Measurements from ENCODE around the gene GHRHR. TPM values are rescaled to one million over a fixed set of nuclear protein-coding genes. Genes with fewer than 3 reads are reported as not detected.

The GHRHR gene
- total and polyA plus RNA-seq, 2 of the 4 experiments (the other 2 are of a cell fraction): not detected

GRCh38 chr7:31006857-31007256 is 43.1 kb downstream of the GHRHR start:
- in situ Hi-C loops (cut with MboI; ENCODE audit: low sequenced_read_pairs): no loop called here
- Histone ChIP-seq H3K27me3 (ENCODE audit: control insufficient read depth, insufficient read depth, low read length) (peaks cover 19% of the 10 kb centered on the region), H2AFZ (replicated peaks; ENCODE audit: low read length, poor library complexity) (no peak overlapping the region), H3K56ac (ENCODE audit: extremely low read depth, insufficient read depth, low read length) (no peak overlapping the region), H2BK15ac (ENCODE audit: low read depth, low read length) (no peak overlapping the region), H3K4ac (ENCODE audit: low read depth, low read length) (no peak overlapping the region), H3K79me1 (ENCODE audit: low read depth in 1 of 2, low read length in 2 of 2) (no peaks in the 10 kb centered on the region), H4K91ac (ENCODE audit: insufficient read depth, low read depth, low read length) (no peak overlapping the region), H3K9me1 (ENCODE audit: insufficient read depth, low read length) (no peaks in the 10 kb centered on the region), H3K14ac (replicated peaks; ENCODE audit: low read depth, low read length) (no peak overlapping the region), H3K4me1 (ENCODE audit: control insufficient read depth, insufficient read depth, low read length) (no peaks in the 10 kb centered on the region), H2BK20ac (ENCODE audit: low read depth, low read length) (no peak overlapping the region), H2AK9ac (replicated peaks; ENCODE audit: low read depth, low read length, poor library complexity) (no peak overlapping the region), H3K23ac (ENCODE audit: low read depth, low read length) (no peak overlapping the region), H3K9me3 (ENCODE audit: control insufficient read depth, insufficient read depth, low read length) (no peaks in the 10 kb centered on the region), H3K36me3 (ENCODE audit: control insufficient read depth, insufficient read depth, low read length) (no peaks in the 10 kb centered on the region), H2BK5ac (ENCODE audit: low read depth, low read length, poor library complexity, severe bottlenecking) (no peak overlapping the region), H3K4me3 (ENCODE audit: insufficient read depth, low read depth, low read length) (no peak overlapping the region), H4K20me1 (ENCODE audit: insufficient read depth, low read length) (no peaks in the 10 kb centered on the region), H4K8ac (ENCODE audit: low read depth in 2 of 2, low read length in 2 of 2) (no peak overlapping the region), H2AK5ac (ENCODE audit: low read depth, low read length) (no peak overlapping the region), H3K4me2 (ENCODE audit: low read depth, low read length) (no peak overlapping the region), H2BK120ac (ENCODE audit: low read depth, low read length) (no peak overlapping the region), H4K5ac (ENCODE audit: low read depth, low read length) (no peak overlapping the region), H3K18ac (ENCODE audit: low read depth, low read length) (no peak overlapping the region), H3K27ac (ENCODE audit: insufficient read depth, low read length) (no peak overlapping the region), H3K9ac (ENCODE audit: low read depth, low read length) (no peak overlapping the region)
- ChIA-PET POLR2A (ENCODE audit: unreplicated experiment) (no interaction called here), CTCF (no interaction called here)
- no peak for ATAC-seq (ENCODE audit: low read depth)
- no TSS peak for BruUV-seq (replicated peaks)
- intact Hi-C loops (cut with micrococcal nuclease): no loop called here
- DNase-seq: no peak
- no CpG with 5 or more reads among the region's 6 CpGs for WGBS, 2 experiments (ENCODE audit: extremely low coverage in 2 of 2, insufficient read length in 1 of 2)
- dilution Hi-C loops (cut with HindIII; ENCODE audit: low sequenced_read_pairs, unreplicated experiment): no loop called here
- TF ChIP-seq MAFK (IDR thresholded peaks at IDR 0.05; ENCODE audit: low read depth, low read length) (no peak), BHLHE40 (IDR thresholded peaks at IDR 0.05; ENCODE audit: low read depth, low read length) (no peak), CHD1 (IDR thresholded peaks at IDR 0.05; ENCODE audit: low read depth, low read length) (no peak), RAD21 (IDR thresholded peaks at IDR 0.05; ENCODE audit: low read length) (no peak), USF2 (IDR thresholded peaks at IDR 0.05; ENCODE audit: low read depth, low read length) (no peak), FOS (IDR thresholded peaks at IDR 0.05; ENCODE audit: low read depth, low read length) (no peak), MAZ (IDR thresholded peaks at IDR 0.05; ENCODE audit: borderline replicate concordance, low read depth, low read length) (no peak), NFE2L2 (IDR thresholded peaks at IDR 0.05; ENCODE audit: low read depth, low read length) (no peak), POLR2A (IDR thresholded peaks at IDR 0.05; ENCODE audit: low read depth, low read length) (no peak)
- TF ChIP-seq, protein P1, sequence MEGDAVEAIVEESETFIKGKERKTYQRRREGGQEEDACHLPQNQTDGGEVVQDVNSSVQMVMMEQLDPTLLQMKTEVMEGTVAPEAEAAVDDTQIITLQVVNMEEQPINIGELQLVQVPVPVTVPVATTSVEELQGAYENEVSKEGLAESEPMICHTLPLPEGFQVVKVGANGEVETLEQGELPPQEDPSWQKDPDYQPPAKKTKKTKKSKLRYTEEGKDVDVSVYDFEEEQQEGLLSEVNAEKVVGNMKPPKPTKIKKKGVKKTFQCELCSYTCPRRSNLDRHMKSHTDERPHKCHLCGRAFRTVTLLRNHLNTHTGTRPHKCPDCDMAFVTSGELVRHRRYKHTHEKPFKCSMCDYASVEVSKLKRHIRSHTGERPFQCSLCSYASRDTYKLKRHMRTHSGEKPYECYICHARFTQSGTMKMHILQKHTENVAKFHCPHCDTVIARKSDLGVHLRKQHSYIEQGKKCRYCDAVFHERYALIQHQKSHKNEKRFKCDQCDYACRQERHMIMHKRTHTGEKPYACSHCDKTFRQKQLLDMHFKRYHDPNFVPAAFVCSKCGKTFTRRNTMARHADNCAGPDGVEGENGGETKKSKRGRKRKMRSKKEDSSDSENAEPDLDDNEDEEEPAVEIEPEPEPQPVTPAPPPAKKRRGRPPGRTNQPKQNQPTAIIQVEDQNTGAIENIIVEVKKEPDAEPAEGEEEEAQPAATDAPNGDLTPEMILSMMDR (conservative IDR thresholded peaks at IDR 0.05; ENCODE audit: low read depth, low read length): no peak
